HG03354 (cell line): ENCODE results near the gene RNF180.
"Not testable (repeated sequence)": the region's sequence is repeated elsewhere in the genome, so short reads cannot be mapped to it uniquely, and the experiment has no call there.

Experiments used
- ATAC-seq: cut with Tn5 transposase; IDR thresholded peaks from one replicate; pipeline ENCODE4 v1.9.1; 2021; ENCODE audit warnings: mild to moderate bottlenecking; ENCODE audit not compliant: unreplicated experiment, poor library complexity, severe bottlenecking

RNF180 gene

GRCh38 chr5:64227131-64227537, 61.5 kb downstream of the RNF180 start:
- ATAC-seq: not testable (repeated sequence)

- peak; percentile 75 for ATAC-seq
These were observed 63.6 kb downstream of the RNF180 start for GRCh38 chr5:64229163-64229774.

DNA sequence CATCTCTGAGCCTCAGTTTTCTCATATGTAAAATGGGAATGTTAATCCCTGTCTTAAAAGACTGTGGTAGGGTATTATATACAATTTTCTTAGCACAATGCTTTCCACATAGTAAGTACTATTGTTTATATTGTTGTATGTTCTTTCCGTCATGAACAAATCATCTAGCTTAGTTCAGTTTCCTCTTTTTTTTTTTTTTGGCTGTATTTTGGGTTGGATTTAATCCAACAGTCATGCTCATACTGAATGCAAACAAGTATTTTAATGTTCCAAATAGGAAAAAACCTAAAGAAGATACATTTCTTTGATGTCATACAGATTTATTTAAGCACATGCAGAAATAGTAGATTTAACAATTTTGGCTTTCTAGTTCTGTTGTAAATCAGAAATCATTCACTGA, 95.1 kb downstream of the RNF180 start:
- ATAC-seq: no peak

- no peak for ATAC-seq
These were observed 103.5 kb downstream of the RNF180 start for GRCh38 chr5:64269164-64269563.

DNA sequence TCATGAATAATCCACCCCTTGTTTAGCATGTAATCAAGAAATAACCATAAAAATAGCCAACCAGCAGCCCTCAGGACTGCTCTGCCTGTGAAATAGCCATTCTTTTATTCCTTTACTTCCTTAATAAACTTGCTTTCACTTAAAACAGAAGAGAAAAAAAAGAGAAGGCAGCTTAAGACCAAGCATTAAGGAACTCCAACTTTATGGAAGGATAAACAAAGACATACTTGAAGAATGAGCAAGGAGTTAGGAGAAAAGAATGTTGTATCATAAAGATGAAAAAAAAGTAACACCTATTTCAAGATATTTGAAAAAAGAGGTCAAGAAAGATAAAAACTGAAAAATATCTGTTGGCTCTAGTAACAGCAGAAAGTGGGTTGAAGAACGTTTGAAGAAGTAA, 107.6 kb downstream of the RNF180 start:
- no peak for ATAC-seq

DNA sequence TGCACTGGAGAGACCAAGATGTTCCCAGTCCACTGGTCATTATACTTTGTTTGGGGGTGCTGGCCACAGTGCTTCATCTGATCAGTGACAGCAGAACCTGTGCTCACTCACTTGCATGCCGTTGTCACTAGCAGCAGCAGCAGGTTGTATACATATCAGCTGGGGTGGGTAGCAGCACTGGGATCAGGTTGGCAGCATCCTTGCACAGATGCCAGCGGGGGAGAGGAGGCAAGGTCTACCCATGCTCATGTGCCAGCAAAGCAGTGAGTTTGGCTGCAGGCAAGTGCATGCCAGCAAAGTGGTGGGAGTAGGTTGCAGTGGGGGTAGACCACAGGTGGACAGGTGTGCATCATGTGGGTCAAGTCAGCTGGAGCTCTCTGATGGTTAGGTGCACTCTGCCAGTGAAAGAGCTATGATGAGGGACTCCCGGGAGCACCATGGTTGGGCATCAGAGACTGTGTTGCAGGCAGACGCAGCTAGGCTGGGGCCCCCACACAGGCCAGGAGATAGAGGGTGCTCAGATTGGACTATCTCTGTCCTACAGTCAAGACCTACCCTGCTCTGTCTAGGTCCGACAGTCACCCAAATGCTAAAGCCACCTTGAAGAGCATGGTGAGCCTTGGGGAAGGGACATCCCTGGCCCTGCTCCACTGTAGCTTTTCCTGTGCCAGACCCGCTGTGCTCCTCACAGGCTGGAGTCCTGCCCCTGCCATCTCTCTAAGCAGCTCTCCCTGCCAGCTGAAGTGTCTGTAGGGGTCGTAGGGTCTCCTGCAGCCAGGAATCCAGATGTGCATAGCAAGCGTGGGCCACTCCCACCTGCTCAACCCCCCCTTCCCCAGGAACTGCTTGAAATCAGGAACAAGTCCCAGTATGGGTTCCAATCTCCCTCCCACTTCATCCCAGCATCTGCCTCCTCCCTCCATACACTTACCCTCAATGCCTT, 119.8 kb downstream of the RNF180 start:
- no peak for ATAC-seq

- no peak for ATAC-seq
These were observed 120.7 kb downstream of the RNF180 start for GRCh38 chr5:64286381-64286780.

DNA sequence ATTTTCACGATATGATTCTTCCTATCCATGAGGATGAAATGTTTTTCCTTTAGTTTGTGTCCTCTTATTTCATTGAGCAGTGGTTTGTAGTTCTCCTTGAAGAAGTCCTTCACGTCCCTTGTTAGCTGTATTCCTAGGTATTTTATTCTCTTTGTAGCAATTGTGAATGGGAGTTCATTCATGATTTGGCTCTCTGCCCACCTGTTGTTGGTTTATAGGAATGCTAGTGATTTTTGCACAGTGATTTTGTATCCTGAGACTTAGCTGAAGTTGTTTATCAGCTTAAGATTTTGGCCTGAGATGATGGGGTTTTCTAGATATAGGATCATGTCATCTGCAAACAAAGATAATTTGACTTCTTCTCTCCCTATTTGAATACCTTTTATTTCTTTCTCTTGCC, 122.9 kb downstream of the RNF180 start:
- ATAC-seq: not testable (repeated sequence)

- ATAC-seq: no peak
These were observed 127.1 kb downstream of the RNF180 start for GRCh38 chr5:64292611-64293215.

- ATAC-seq: no peak
These were observed 129.5 kb downstream of the RNF180 start for GRCh38 chr5:64295101-64295500.

- no peak for ATAC-seq
These were observed 132.9 kb downstream of the RNF180 start for GRCh38 chr5:64298586-64298985.

- ATAC-seq: no peak
These were observed 134.2 kb downstream of the RNF180 start for GRCh38 chr5:64299805-64300204.

DNA sequence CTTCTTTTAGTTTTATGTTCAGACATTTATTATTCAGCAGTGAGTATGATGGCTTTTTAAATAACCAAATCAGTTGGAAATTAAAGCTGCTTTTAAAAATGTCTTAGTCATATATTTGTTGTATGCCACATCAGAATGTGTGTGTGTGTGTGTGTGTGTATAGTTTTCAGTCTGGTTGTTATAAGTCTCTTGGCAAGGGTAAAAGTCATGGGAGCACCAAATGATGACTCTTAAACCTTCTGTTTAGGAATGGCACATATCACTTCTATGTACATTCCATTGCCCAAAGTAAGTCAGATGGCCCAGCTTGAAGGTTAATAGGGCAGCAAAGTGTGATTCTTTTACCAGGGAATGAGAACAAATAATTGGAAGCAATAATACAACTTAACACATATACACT, 135.9 kb downstream of the RNF180 start:
- ATAC-seq: no peak

DNA sequence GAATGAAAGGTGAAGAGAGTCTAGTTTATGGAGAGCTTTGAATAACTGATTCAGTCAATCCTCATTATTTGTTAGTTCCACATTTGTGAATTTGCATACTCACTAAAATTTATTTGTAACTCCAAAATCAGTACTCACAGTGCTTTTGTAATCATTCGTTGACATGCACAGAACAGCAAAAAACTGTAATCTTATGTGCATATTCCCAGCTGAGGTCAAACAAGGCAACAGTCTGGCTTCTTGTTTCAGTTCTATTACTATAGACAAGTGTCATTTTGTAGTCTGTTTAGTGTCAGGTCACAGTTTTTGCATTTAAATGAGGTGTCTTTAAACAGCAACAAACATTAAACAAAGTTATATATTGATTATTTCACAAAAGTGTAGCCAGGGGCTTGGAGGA, 142.5 kb downstream of the RNF180 start:
- no peak for ATAC-seq

DNA sequence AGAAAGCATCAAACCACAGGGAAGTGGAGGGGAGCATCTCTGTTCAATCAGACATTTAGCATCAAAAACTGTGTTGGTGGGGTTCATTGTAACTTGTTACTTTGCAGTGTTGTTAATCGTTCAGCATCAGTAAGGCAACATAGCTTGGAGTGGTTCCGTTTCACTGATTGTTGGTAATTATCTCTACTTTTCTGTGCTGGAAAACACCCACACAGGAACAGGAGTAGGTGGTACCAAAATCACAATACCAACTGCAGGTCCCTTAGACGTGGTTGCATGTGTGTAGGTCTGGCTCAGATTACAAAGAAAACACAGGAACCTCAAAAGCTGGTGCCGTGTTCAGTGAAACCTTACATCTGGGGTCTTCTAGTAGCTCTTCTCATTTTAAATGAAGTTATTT, 146.8 kb downstream of the RNF180 start:
- no peak for ATAC-seq

GRCh38 chr5:64315778-64316177, 150.1 kb downstream of the RNF180 start:
- no peak for ATAC-seq

- no peak for ATAC-seq
These were observed 152.5 kb downstream of the RNF180 start for GRCh38 chr5:64318175-64318574.

- ATAC-seq: no peak
These were observed 157.9 kb downstream of the RNF180 start for GRCh38 chr5:64323591-64323990.

- ATAC-seq: no peak
These were observed 165.1 kb downstream of the RNF180 start for GRCh38 chr5:64330728-64331231.

DNA sequence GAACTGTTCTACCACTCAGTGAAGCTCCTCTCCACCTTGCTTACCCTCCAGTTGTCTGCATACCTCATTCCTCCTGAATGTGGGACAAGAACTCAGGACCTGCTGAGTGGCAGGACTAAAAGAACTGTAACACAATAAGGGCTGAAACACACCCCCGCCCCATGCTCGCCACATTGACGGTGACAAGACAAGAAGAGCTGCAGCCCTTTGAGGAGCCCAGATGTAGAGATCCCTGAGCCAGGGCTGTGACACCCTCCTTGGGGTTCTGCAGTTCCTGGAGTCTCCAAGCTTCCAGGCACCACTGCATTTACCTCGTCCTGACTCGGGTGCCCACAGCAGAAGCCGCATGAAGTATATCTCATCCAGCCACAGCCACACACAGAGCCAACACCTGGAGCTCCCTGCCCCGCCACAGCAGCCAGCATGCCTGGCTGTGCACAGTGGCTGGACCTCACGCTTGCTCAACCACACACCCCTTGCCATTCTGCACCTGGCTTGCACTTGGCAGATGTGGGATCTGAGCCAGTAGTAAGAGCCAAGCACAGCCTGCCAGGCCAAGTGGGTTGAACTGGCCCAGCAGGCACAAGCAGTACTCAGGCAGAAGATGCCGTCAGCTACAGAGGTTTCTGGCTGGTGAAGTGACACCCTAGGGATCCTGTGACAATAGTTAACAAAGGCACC, 166.1 kb downstream of the RNF180 start:
- no peak for ATAC-seq
